ENCODE data around the gene KCP. TPM values are rescaled to one million over a fixed set of nuclear protein-coding genes. Genes with fewer than 3 reads are reported as not detected.
A peak's percentile ranks its signal among the peaks of the same experiment; 100 is the strongest.

KCP gene
- total and polyA plus RNA-seq, 5 donors: 0.23 to 0.36 (median 0.25) TPM

DNA sequence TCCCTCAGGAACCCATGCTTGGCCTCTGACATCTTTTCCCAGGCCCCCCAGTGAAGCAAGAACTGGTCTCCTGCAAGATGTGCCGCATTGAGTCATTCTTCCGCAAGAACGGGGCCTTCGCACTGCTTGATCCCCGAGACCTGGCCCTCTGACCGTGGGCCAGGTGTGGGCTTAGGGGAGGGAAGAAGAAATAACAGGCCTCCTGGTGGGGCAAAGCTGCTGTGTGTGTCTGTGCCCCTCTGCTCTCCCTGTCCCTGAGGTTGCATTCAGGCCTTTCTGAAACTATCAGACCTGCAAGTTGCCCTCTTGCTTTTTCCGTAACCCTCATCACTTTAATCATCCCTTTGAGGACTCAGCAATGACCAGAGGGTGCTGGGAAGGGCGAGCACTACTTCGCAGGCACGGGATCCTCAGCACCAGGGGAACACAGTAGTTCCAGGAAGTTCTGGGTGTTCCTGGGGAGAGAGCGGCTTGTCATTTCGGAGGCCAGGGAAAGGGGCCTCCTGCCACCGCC is 41.8 kb downstream of the KCP start:
- Histone ChIP-seq H3K27me3 (ENCODE audit: control insufficient read depth, insufficient read depth) (no peaks in the 10 kb centered on the region), H3K4me3 (ENCODE audit: low read length) (peak overlapping the region; percentile 48), H3K27ac (ENCODE audit: low read length) (no peak overlapping the region), H3K4me1 (ENCODE audit: control insufficient read depth, insufficient read depth, low read length) (no peaks in the 10 kb centered on the region), H3K9me3 (ENCODE audit: control insufficient read depth, low read length) (no peaks in the 10 kb centered on the region)
- intact Hi-C loops (cut with DNase I): no loop called here
- WGBS: 51% methylated on average over 13 of the region's 13 CpGs
- ATAC-seq: peak in 1 of 2 donors; percentile 6
- no peak for DNase-seq

DNA sequence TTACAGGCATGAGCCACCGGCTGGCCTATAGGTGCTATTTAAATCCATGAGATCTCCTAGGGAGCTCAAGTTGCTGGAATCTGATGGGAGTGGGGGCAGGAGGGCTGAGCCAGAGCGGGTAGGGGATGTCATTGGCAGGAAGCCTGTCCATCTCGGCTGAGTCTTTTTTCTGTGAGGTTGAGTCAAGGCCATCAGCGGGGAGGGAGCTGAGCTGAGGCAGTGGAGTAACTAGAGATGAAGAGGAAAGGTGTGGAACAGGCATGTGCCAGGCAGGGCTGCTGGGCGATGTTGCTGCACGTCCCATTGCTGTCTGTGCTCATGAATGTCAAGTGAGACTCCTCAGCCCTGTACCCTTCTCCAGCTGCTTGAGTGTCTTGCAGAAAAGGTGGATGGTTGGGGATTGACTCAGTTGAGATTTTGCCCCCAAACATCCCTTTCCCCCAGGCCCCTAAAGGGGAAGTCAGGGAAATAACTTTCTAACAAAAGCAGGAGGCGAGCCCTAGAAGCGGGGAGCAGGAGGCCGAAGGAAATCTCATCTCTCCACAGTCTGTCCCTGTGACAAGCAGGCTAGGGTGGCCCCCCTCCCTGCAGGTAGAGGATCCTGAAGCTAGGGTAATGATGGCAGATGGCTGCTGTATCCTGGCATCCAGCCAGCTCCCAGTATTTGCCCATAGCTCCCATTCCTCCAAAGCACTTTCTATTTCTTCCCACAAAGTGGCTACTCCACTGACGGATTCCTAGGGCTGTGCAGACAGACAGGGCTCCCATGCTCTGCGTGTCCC is 42.5 kb downstream of the KCP start:
- Histone ChIP-seq H3K27ac (ENCODE audit: low read length) (no peak overlapping the region), H3K4me3 (ENCODE audit: low read length) (no peak overlapping the region), H3K4me1 (ENCODE audit: control insufficient read depth, insufficient read depth, low read length) (no peaks in the 10 kb centered on the region), H3K27me3 (ENCODE audit: control insufficient read depth, insufficient read depth) (no peaks in the 10 kb centered on the region), H3K9me3 (ENCODE audit: control insufficient read depth, low read length) (no peaks in the 10 kb centered on the region)
- ATAC-seq (no peak), DNase-seq (no peak)
- intact Hi-C loops (cut with DNase I): no loop called here
- WGBS: 76% methylated on average over 11 of the region's 11 CpGs

DNA sequence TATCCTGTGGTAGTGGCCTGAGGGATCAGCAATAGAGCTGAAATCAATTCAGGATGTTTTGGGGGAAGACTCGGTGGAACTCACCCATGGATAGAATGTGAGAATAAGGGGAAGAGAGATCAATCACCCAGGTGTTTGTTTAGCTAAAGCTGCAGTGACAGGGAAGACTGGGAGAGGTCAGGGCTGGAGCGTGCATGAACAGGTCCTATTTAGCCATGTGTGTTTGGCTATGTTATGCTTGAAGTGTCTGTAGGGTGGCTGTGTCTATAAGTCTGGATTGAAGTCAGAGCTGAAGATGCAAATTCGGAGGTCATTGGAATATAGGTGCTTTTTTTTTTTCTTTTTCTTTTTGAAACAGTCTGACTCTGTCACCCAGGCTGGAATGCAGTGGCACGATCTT is 43.3 kb downstream of the KCP start:
- intact Hi-C loops (cut with DNase I): no loop called here
- no peaks in the 10 kb centered on the region for H3K9me3 ChIP-seq (ENCODE audit: control insufficient read depth, low read length)
- H3K4me3 ChIP-seq (ENCODE audit: low read length): no peak overlapping the region
- DNase-seq: no peak
- H3K4me1 ChIP-seq (ENCODE audit: control insufficient read depth, insufficient read depth, low read length): no peaks in the 10 kb centered on the region
- 85% methylated on average over 4 of the region's 4 CpGs for WGBS
- H3K27me3 ChIP-seq (ENCODE audit: control insufficient read depth, insufficient read depth): no peaks in the 10 kb centered on the region
- H3K27ac ChIP-seq (ENCODE audit: low read length): no peak overlapping the region
- no peak for ATAC-seq

DNA sequence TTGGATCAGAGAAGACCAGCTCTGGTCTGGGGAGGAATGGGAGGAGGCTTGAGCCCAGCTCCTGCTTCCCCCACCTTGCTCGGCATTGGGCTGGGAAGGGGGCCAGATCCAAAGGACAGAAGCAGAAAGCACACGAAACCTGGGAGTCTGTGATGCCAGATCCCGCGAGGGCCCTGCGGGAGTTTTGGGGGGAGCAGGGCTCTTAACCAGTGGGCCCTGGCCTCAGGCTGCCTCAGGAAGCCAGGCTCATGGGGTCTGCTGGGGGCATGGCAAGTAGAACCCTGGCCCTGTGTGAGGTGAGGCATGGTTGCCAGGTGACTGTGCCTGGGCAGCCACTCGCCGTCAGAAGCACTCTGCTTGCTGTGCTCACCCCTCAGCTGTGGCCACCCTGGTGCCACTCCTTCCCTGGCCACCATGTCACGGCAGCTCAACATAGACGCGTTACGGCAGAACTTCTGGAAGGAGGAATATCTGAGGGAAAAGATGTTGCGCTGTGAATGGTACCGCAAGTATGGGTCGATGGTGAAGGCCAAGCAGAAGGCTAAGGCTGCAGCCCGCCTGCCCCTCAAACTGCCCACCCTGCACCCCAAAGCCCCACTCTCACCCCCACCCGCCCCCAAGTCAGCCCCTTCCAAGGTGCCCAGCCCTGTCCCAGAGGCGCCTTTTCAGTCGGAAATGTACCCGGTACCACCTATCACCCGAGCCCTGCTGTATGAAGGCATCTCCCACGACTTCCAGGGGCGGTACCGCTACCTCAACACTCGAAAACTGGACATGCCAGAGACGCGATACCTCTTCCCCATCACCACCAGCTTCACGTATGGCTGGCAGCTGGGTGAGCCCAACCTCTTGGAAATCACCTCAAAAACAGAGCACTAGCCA is 44.3 kb downstream of the KCP start:
- no peaks in the 10 kb centered on the region for H3K9me3 ChIP-seq (ENCODE audit: control insufficient read depth, low read length)
- ATAC-seq (no peak), DNase-seq (no peak)
- WGBS: 92% methylated on average over 27 of the region's 27 CpGs
- no peak overlapping the region for H3K27ac ChIP-seq (ENCODE audit: low read length)
- no peaks in the 10 kb centered on the region for H3K27me3 ChIP-seq (ENCODE audit: control insufficient read depth, insufficient read depth)
- H3K4me1 ChIP-seq (ENCODE audit: control insufficient read depth, insufficient read depth, low read length): no peaks in the 10 kb centered on the region
- intact Hi-C loops (cut with DNase I): no loop called here
- no peak overlapping the region for H3K4me3 ChIP-seq (ENCODE audit: low read length)

DNA sequence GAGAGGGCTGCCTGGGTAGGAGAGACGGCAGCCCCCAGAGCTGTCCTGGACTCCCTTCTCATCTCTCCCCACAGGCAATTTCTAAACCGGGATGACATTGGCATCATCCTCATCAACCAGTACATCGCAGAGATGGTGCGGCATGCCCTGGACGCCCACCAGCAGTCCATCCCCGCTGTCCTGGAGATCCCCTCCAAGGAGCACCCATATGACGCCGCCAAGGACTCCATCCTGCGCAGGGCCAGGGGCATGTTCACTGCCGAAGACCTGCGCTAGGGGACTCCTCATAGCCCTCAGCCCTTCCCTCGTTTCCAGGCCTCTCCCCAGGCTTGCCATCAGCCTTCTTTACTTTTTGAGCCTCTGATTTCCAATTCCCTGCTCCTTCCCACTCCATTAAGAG is 45.2 kb downstream of the KCP start:
- Histone ChIP-seq H3K9me3 (ENCODE audit: control insufficient read depth, low read length) (no peaks in the 10 kb centered on the region), H3K4me3 (ENCODE audit: low read length) (no peak overlapping the region), H3K27me3 (ENCODE audit: control insufficient read depth, insufficient read depth) (no peaks in the 10 kb centered on the region), H3K4me1 (ENCODE audit: control insufficient read depth, insufficient read depth, low read length) (peaks cover under 1% of the 10 kb centered on the region), H3K27ac (ENCODE audit: low read length) (no peak overlapping the region)
- intact Hi-C loops (cut with DNase I): no loop called here
- DNase-seq: no peak
- ATAC-seq: no peak
- WGBS: 93% methylated on average over 12 of the region's 12 CpGs

DNA sequence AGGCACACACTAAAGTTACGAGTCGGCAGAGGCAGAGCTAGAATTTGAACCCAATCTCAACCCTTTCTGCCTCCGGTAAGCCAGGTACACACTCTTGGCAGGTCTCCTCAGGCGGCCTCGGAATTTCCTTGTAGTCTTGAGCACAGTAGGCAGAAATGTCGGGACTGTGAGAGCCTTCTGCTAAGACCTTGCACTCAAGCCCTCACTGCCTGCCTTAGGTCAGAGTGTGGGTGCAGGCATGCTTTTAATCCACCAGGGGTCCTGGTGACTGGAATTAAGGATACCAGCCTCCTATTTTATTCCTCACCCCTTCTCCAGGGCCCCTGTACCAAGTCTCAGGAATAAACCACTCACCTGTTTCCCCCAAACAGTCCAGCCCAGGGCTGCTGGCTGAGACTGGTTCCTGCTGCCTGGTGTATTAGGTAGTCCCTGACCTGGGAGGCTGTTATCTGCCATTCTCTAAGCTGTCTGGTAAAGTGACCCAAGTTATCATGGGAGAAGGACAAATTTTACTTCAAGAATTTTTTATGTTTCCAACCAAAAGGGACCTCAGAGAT is 47.0 kb downstream of the KCP start:
- ATAC-seq: peak in 1 of 2 donors; percentile 22
- under 1% methylated on average over 6 of the region's 6 CpGs for WGBS
- peaks cover 12% of the 10 kb centered on the region for H3K4me1 ChIP-seq (ENCODE audit: control insufficient read depth, insufficient read depth, low read length)

DNA sequence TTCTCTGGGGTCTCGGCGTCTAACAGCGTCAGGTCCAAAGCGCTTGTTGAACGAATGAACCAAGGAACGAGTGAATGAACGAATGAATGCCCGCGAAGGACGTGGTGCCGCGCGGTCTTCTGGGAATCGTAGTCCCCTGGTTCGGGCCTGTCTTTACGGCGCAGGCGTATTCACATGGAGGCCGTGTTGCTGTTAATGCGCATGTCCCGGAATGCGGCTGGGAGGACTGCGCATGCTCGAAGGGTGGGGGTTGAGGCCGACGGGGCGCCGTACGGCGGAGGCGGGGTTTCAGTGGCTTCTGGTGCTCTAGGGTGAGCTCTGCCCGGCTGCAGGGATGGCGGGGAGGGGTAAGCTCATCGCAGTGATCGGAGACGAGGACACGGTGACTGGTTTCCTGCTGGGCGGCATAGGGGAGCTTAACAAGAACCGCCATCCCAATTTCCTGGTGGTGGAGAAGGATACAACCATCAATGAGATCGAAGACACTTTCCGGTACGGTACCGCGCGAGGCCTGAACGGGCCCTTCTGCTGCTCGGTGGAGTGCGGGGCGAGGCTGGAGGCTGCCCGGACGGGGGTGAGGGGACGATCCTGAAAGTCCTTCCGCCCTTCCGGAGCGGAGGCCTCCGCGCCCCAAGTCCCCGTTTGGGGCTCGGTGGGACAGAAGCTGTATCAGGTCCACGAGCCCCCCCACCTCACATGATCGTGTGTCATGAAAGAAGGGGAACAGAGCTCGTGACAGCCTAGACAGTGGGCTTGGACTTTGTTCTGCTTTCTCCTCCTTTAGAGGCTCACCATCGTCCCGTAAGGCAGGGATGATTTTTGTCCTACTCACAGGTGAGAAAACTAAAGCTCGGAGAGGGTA is 47.7 kb downstream of the KCP start, which contains the start of gene ATP6V1F:
TSS of gene ATP6V1F (plus strand) at position 286 of the 862 bp plus-strand sequence. CDS start at position 335, 49 bp downstream.
- ATAC-seq (peak; percentile 87 to 92), DNase-seq (peak; percentile 98 to 99 (median 99))
- H3K9me3 ChIP-seq (ENCODE audit: control insufficient read depth, low read length): no peaks in the 10 kb centered on the region
- peaks cover 12% of the 10 kb centered on the region for H3K4me1 ChIP-seq (ENCODE audit: control insufficient read depth, insufficient read depth, low read length)
- WGBS: under 1% methylated on average over 65 of the region's 65 CpGs
- H3K27me3 ChIP-seq (ENCODE audit: control insufficient read depth, insufficient read depth): no peaks in the 10 kb centered on the region
- H3K4me3 ChIP-seq (ENCODE audit: low read length): peak within 1 kb of the TSS; percentile 73
- intact Hi-C loops (cut with DNase I): no loop called here
- H3K27ac ChIP-seq (ENCODE audit: low read length): peak within 1 kb of the TSS; percentile 8

More for the DNA sequence above, 47.0 kb downstream of the KCP start:
- no peak for DNase-seq
- Histone ChIP-seq H3K27me3 (ENCODE audit: control insufficient read depth, insufficient read depth) (no peaks in the 10 kb centered on the region), H3K9me3 (ENCODE audit: control insufficient read depth, low read length) (no peaks in the 10 kb centered on the region), H3K27ac (ENCODE audit: low read length) (no peak overlapping the region), H3K4me3 (ENCODE audit: low read length) (peak overlapping the region; percentile 73)
- intact Hi-C loops (cut with DNase I): no loop called here

DNA sequence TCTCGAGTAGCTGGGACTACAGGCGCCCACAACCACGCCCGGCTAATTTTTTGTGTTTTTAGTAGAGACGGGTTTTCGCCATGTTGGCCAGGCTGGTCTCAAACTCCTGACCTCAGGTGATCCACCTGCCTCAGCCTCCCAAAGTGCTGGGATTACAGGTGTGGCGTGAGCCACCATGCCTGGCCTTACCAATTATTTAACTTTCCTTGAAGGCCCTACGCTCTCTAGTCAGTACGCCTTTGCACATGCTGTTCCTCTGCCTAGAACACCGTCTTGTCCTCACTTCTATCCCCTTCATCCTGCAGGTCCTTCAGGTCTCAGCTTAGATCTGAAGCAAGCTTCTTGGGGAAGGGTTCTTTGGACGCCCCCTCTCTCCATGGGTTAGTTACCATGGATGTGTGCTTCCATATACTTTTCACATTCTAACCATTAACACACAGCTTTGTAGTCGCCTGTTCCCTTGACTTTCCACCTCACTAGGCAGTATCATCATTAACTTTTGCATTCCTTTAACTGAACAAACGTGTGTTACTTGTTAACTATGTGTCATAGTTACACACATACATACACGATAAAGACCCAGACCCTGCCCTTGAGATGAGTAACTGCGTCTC is 48.4 kb downstream of the KCP start:
- DNase-seq (no peak), ATAC-seq (no peak)
- Histone ChIP-seq H3K27ac (ENCODE audit: low read length) (no peak overlapping the region), H3K27me3 (ENCODE audit: control insufficient read depth, insufficient read depth) (no peaks in the 10 kb centered on the region), H3K4me1 (ENCODE audit: control insufficient read depth, insufficient read depth, low read length) (peaks cover 12% of the 10 kb centered on the region), H3K9me3 (ENCODE audit: control insufficient read depth, low read length) (no peaks in the 10 kb centered on the region), H3K4me3 (ENCODE audit: low read length) (peak overlapping the region; percentile 12)
- intact Hi-C loops (cut with DNase I): no loop called here
- WGBS: 73% methylated on average over 15 of the region's 15 CpGs

DNA sequence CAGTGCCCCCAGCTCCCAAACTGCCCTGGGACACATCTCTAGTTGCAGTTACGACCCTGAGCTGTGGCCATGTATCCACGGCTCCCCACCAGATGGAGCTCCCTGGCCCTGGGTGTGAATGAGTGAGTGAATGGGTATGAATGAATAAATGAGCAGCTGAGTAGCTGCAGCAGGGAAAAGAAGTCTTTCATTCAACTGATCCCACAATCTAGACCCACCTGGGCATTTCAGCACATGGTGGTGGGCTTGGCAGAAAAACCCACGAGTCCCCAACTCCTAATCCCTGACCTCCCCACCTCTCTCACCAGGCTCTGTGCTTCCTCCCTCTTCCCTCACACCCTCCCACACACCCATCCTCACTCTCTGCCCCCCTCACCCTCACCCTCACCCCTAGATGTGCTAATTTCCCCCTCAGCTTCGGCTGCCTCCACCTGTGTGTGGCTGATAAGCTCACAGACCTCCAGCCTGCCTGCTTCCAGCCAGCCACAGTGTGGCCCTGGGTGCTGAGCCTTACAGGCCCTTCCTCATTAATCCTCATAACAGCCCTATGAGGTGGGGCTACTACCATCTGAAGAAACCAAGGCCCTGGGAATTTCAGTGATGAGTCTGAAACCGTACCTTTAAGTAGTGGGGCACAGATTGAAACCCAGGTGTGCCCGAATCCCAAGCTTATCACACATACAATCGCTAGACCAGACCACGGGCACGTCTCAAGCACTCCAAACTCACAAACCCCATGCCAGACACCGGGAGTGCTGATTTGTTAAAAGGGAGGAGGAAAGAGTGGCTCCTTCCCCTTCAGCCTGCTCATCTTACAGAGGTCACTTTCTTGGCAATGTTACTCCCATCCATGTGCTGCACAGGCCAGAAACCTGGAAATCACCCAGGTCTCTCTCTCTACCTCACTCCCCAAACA is 50.1 kb downstream of the KCP start:
- ATAC-seq (peak in 1 of 2 donors; percentile 0), DNase-seq (no peak)
- peak overlapping the region; percentile 57 for H3K27ac ChIP-seq (ENCODE audit: low read length)
- intact Hi-C loops (cut with DNase I): no loop called here
- no peaks in the 10 kb centered on the region for H3K9me3 ChIP-seq (ENCODE audit: control insufficient read depth, low read length)
- 29% methylated on average over 10 of the region's 10 CpGs for WGBS
- H3K4me1 ChIP-seq (ENCODE audit: control insufficient read depth, insufficient read depth, low read length): peaks cover 12% of the 10 kb centered on the region
- H3K4me3 ChIP-seq (ENCODE audit: low read length): no peak overlapping the region
- no peaks in the 10 kb centered on the region for H3K27me3 ChIP-seq (ENCODE audit: control insufficient read depth, insufficient read depth)
